ENCODE data around the gene CCDC179. TPM values are rescaled to one million over a fixed set of nuclear protein-coding genes. Genes with fewer than 3 reads are reported as not detected.

Gene CCDC179
- polyA plus RNA-seq, 3 donors, result not detected

DNA sequence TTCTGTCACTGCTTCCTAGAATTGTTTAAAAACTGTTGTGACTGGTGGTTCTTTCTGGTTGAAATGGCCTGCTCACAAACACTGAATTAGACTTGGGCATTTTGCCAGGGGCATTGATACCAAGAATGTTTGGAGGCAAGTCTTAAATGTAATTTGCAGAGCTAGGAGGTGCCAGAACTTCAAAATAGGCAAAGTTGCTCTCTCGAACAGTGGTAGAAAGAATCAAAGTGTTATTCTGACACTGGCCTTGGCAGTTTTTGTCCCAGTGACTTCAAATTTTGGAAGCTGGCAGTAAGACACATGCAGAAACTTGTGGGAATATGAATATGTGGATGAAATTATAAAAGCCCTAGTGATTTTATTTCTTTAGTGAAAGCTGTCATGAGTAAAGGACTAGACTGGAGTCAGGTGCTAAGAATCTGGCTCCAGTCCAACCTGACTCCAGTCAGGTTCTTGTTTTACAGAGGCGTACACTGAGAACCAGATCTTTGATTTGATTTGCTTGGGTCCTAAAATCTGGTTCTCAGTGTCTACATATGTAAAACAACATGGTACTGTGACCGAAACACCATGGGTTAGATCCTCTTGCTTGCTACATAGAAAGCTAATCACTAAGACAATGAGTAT lies 51.6 kb downstream of the CCDC179 start:
- DNase-seq (ENCODE audit: low read depth in 3 of 3, low spot score in 2 of 3), result no peak

DNA sequence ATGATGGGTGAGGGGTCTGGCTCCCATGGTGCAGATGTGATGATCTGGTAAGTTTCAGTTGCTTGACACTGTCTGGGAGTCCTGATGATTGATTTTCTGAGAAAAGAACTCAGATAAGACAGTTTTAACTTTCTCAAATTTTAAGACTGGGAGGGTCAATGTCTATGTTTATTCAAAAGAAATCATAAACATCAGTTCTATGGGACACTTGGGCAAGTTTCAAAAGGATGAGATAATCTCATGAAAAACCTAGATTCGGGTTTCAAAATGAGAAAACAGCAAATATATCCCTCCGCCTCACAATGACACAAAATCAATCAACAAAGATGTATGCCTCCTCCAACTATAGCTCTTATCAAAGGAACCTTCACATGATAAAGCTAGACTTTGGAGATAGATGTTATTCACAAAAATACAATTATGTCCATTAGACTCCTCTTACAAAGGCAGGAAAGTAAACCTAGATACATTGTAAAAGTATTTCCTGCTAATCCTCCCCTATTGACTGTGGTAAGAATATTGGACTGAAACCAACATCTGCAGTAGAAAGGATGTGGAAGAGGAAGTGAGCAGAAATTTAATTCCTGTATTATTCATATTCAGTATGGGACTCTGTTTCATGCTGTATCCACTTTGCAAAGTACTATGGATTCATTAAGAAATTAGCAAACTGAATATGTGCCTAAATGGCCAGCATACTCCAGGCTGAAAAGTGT lies 52.3 kb downstream of the CCDC179 start:
- no peak for DNase-seq (ENCODE audit: low read depth in 3 of 3, low spot score in 2 of 3)

DNA sequence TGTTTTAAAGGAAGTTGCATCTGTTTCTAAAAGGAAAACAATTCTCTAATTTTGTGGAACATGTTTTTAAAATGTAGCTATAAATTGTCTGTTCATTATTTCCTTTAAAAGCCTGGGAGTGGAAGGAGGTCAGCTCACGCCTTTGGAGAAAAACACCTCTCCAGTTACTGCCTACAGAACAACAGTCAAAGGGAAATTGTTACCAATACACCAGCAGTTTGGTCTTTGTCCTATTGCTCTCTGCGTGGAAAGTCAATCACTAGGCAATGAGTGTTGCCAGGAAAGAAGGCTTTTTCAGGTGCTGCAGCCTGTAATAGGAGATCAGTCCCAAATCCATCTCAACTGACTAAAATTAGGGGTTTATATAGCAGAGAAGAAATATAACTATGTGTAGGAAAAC lies 52.9 kb downstream of the CCDC179 start:
- no peak for DNase-seq (ENCODE audit: low read depth in 3 of 3, low spot score in 2 of 3)

DNA sequence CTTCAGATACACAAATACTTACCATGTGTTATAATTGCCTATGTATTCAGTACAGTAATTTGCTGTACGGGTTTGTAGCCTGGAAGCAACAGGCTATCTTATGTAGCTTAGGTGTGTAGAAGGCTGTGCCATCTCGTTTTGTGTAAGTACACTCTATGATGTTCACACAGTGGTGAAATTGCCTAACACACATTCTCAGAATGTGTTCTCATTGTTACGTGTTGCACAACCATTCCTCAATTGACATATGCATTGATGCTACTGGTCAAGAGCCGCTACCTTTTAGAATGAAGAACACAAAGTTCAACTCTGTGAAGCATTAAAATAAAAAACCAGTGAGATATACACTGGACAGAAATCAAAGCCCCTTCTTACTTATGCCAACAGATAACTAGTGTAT lies 57.4 kb downstream of the CCDC179 start:
- DNase-seq (ENCODE audit: low read depth in 3 of 3, low spot score in 2 of 3), result no peak

DNA sequence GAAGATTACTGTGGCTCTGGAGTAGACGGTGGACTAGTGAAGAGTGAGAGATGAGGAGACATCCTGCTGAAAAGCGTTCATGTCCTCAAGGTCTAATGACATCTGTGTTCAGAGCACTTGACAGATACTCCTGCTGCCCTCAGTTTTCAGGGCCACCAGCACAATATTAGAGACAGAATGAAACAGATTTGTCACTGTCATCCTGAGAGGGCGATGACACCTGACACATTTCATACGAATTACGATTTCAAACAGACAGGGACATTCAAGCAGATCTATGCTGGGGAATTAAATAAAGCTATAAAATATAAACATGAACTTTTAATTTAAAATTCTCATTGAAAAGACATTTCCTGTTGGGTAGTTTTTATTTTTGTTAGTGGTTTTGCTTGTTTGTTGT lies 59.8 kb downstream of the CCDC179 start:
- DNase-seq (ENCODE audit: low read depth in 3 of 3, low spot score in 2 of 3), result no peak

DNA sequence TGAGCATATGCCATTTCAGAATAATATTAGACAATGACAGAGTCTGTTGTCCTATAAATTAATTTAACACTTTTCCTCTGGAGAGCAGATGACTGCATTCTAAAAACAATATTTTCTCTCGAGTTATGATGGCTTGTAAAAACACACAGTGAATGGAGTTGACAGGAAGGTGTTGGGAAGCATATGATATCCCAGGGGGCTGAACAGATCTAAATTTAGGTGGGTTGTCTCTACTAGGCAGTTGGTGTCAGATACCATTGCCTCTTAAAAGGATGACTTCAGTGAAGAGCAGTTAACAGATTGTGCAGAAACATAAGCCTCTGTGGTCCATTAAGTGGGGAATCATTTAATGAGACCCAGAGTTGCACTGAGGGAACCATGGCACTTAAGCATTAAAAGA lies 61.4 kb downstream of the CCDC179 start:
- DNase-seq (ENCODE audit: low read depth in 3 of 3, low spot score in 2 of 3), result no peak

DNA sequence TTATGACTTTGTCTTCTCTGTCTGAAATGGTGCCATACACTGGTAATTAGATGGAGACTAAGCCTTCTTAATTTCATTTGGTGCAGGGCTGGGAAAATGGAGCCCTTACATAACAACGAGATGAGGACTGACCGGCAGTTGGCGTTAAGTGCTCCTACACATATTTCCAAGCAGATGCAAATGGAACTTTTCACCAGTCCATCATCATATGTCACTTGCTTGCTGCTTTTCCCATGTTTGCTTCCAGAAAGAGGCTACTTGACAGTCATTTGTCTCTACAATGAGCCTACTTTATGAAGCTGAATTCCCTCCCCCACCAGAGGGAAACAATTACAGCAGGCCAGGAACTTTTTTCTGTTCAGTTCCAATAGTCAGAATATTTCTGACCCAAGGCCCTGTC lies 63.2 kb downstream of the CCDC179 start:
- no peak for DNase-seq (ENCODE audit: low read depth in 3 of 3, low spot score in 2 of 3)

Other genes starting within 250 kb of the CCDC179 start
- 10 to 100 TPM; 17.4 to 18.6 (median 18.1) TPM for gene FANCF, start 234.7 kb downstream of the CCDC179 start, polyA plus RNA-seq (ENCODE audit: insufficient read length in 3 of 3)
- 10 to 100 TPM; 10.6 to 12.7 (median 10.8) TPM for gene GAS2, start 193.9 kb downstream of the CCDC179 start, polyA plus RNA-seq (ENCODE audit: insufficient read length in 3 of 3)
- gene SVIP, start 30.7 kb downstream of the CCDC179 start, polyA plus RNA-seq (ENCODE audit: insufficient read length in 3 of 3), result 10 to 100 TPM; 40.2 to 46.0 (median 43.8) TPM